HepG2 (cell line): ENCODE measurements around the gene CDK7. TPM values are rescaled to one million over a fixed set of nuclear protein-coding genes. Genes with fewer than 3 reads are reported as not detected.

ENCODE experiments used
- ASH2L ChIP-seq: fragments of 300-600, 200-600 bp; sonication (generic); IDR thresholded peaks from 2 replicates; pipeline ENCODE4 v1.7.0; 2017; ENCODE audit warnings: low read depth, mild to moderate bottlenecking, moderate library complexity, mixed read lengths, low read length; ENCODE audit not compliant: insufficient read length
- GTF3A ChIP-seq: sonication (generic); formaldehyde crosslinking; conservative IDR thresholded peaks from 2 replicates; pipeline ENCODE4 v1.4.0; 2020; ENCODE audit warnings: mild to moderate bottlenecking, missing genetic modification reagents
- HHEX ChIP-seq: IDR thresholded peaks from 2 replicates; pipeline ENCODE4 v1.6.1; 2016; ENCODE audit warnings: control low read depth
- JUNB ChIP-seq: sonication (generic); formaldehyde crosslinking; IDR thresholded peaks from 2 replicates; pipeline ENCODE4 v1.8.0; 2022; ENCODE audit warnings: missing genetic modification reagents, mild to moderate bottlenecking, borderline replicate concordance
- MXI1 ChIP-seq: IDR thresholded peaks from 3 replicates; pipeline ENCODE4 v1.6.1; 2012; ENCODE audit warnings: low read depth, low read length, inconsistent platforms, borderline replicate concordance
- PPARG ChIP-seq: conservative IDR thresholded peaks from 2 replicates; pipeline ENCODE4 v1.6.1; 2016; ENCODE audit warnings: missing biosample characterization, missing genetic modification reagents
- SMAD1 ChIP-seq: sonication (generic); formaldehyde crosslinking; IDR thresholded peaks from 2 replicates; pipeline ENCODE4 v1.4.0; 2020; ENCODE audit warnings: missing genetic modification reagents, low read depth, mild to moderate bottlenecking, borderline replicate concordance
- SMARCE1 ChIP-seq: fragments of 450-650 bp; IDR thresholded peaks from 2 replicates; pipeline ENCODE4 v1.6.1; 2017; ENCODE audit warnings: borderline replicate concordance
- TSC22D2 ChIP-seq: sonication (generic); formaldehyde crosslinking; IDR thresholded peaks from 2 replicates; pipeline ENCODE4 v1.5.1; 2020; ENCODE audit warnings: missing genetic modification reagents, mild to moderate bottlenecking, borderline replicate concordance
- ZBTB40 ChIP-seq, 2 experiments: fragments of 450-650 bp in 1 of 2; sonication (generic) in 1 of 2; formaldehyde crosslinking in 1 of 2; IDR thresholded peaks; 2 replicates each; pipeline versions ENCODE4 v1.6.1 to v1.8.0; 2016 to 2022; ENCODE audit warnings: antibody characterized with exemption in 1 of 2, mild to moderate bottlenecking in 1 of 2, missing genetic modification reagents in 1 of 2
- ZBTB8A ChIP-seq: sonication (generic); formaldehyde crosslinking; IDR thresholded peaks from 2 replicates; pipeline ENCODE4 v1.4.0; 2020; ENCODE audit warnings: mild to moderate bottlenecking, low read depth, missing genetic modification reagents, borderline replicate concordance
- ZNF576 ChIP-seq: sonication (generic); formaldehyde crosslinking; IDR thresholded peaks from 2 replicates; pipeline ENCODE4 v1.4.0; 2020; ENCODE audit warnings: mild to moderate bottlenecking, missing genetic modification reagents
- ZNF710 ChIP-seq: sonication (generic); formaldehyde crosslinking; IDR thresholded peaks from 2 replicates; pipeline ENCODE4 v1.5.0; 2020; ENCODE audit warnings: mild to moderate bottlenecking, missing genetic modification reagents, borderline replicate concordance
- polyA plus RNA-seq, 8 experiments: library from polyadenylated mRNA; depleted of rRNA in 3 of 8; stranded (reverse) in 7 of 8; unstranded in 1 of 8; fragments of >200 nt; fragmentation: Illumina TruSeq in 4 of 8; extraction: Trizol in 4 of 8; gene quantifications; 2 replicates each; pipeline versions ENCODE4 v1.2.1 to v1.2.3, GENCODE V29; 2011 to 2016; ENCODE audit warnings: low read depth in 4 of 8, missing spikeins in 1 of 8, mixed read lengths in 1 of 8; ENCODE audit not compliant: insufficient read depth in 1 of 8
- total RNA-seq, 5 experiments: library from RNA; depleted of rRNA; stranded (reverse); fragments of >200 nt; fragmentation: Illumina TruSeq; extraction: Trizol; gene quantifications; 2 replicates each; pipeline ENCODE4 v1.2.3, GENCODE V29; 2016; ENCODE audit warnings: low read depth in 1 of 5
- TF ChIP-seq, protein P1 (sequence below): IDR thresholded peaks from 2 replicates; pipeline ENCODE4 v1.6.1; 2016; ENCODE audit warnings: control low read depth

The CDK7 gene
- total and polyA plus RNA-seq, 2 of the 13 experiments (the other 11 are each of a cell fraction or from before 2014, with no cell fraction given), result 41.2 to 54.9 TPM

- TF ChIP-seq ZBTB40 (IDR thresholded peaks at IDR 0.05) (no peak), ZBTB40 (CRISPR knock-in tag; IDR thresholded peaks at IDR 0.05) (peak; percentile 84), MXI1 (peak; percentile 84; the same call in 2 of the 3 replicates), ZBTB8A (CRISPR knock-in tag) (no peak), PPARG (CRISPR knock-in tag) (0 out of 2 replicates have a peak, but pooled peaks have one; percentile 13), GTF3A (CRISPR knock-in tag) (no peak), TSC22D2 (peak; percentile 20; the same call in 1 of the 2 replicates), ASH2L (peak; percentile 97), JUNB (CRISPR knock-in tag) (no peak), SMARCE1 (no peak), SMAD1 (CRISPR knock-in tag) (peak; percentile 94; the same call in 1 of the 2 replicates), ZNF710 (CRISPR knock-in tag) (peak; percentile 87; the same call in 1 of the 2 replicates), HHEX (no peak), ZNF576 (0 out of 2 replicates have a peak, but pooled peaks have one; percentile 34)
- TF ChIP-seq, protein P1, sequence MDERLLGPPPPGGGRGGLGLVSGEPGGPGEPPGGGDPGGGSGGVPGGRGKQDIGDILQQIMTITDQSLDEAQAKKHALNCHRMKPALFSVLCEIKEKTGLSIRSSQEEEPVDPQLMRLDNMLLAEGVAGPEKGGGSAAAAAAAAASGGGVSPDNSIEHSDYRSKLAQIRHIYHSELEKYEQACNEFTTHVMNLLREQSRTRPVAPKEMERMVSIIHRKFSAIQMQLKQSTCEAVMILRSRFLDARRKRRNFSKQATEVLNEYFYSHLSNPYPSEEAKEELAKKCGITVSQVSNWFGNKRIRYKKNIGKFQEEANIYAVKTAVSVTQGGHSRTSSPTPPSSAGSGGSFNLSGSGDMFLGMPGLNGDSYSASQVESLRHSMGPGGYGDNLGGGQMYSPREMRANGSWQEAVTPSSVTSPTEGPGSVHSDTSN (CRISPR knock-in tag), result no peak
Observed at GRCh38 chr5:69217548-69218526, 16.8 kb upstream of the CDK7 start (continued).
